ENCODE measurements around the gene ZCWPW1.
"Not testable (repeated sequence)": the region's sequence is repeated elsewhere in the genome, so short reads cannot be mapped to it uniquely, and the experiment has no call there.

ZCWPW1 gene

DNA sequence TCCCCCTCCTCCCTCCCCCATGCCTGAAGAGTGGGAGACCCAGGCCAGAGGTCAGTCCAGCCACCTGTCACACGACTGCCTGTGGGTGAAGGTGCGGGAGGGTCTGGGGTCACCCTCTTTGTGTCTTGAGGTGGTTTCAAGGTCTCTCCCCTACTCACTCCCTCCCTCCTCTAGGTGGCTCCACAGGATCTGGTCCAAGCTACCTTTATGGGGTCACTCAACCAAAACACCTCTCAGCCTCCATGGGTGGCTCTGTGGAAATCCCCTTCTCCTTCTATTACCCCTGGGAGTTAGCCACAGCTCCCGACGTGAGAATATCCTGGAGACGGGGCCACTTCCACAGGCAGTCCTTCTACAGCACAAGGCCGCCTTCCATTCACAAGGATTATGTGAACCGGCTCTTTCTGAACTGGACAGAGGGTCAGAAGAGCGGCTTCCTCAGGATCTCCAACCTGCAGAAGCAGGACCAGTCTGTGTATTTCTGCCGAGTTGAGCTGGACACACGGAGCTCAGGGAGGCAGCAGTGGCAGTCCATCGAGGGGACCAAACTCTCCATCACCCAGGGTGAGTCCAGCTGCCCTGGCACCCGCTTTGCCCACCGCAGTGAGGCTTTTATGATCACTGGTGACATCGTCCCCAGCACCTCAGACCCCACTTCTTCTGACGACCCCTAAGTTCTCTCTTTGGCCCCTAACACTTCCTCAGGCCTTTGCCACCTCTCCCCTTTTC lies 54.5 kb downstream of the ZCWPW1 start:
- H3K27me3 ChIP-seq (ENCODE audit: control insufficient read depth, insufficient read depth, low read length); H3K9me3 ChIP-seq (replicated peaks; ENCODE audit: low read length); H3K4me3 ChIP-seq (ENCODE audit: low read length); H3K4me2 ChIP-seq (ENCODE audit: low read length); H3K36me3 ChIP-seq (ENCODE audit: insufficient read depth, low read length); H3K4me1 ChIP-seq (ENCODE audit: control insufficient read depth, insufficient read depth, low read length); H3K9ac ChIP-seq (ENCODE audit: low read depth, low read length): not testable (repeated sequence)

DNA sequence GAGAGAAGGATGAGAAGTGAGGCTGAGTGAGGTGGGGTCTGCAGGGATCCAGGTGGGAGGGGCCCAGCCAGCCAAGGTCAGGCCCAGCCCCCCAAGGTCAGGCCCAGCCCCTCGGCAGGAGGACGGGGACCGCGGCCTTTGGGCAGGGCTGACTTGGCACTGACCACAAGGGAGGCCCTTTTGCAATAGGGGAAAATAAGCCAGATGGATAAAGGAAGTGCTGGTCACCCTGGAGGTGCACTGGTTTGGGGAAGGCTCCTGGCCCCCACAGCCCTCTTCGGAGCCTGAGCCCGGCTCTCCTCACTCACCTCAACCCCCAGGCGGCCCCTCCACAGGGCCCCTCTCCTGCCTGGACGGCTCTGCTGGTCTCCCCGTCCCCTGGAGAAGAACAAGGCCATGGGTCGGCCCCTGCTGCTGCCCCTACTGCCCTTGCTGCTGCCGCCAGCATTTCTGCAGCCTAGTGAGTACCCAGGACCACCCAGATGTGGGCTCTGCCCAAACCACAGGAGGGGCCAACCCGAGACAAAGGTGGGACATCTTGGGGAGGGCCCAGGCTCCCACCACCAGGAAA lies 55.2 kb downstream of the ZCWPW1 start, which contains the start of gene PILRA:
PILRA (plus strand) TSS at position 227 of the 571 bp plus-strand sequence; CDS start at position 397, 170 bp downstream.
- no peaks in the 10 kb centered on the region for H3K9me3 ChIP-seq (replicated peaks; ENCODE audit: low read length)
- peaks cover 7% of the 10 kb centered on the region for H3K4me1 ChIP-seq (ENCODE audit: control insufficient read depth, insufficient read depth, low read length)
- H3K27me3 ChIP-seq (ENCODE audit: control insufficient read depth, insufficient read depth, low read length): no peaks in the 10 kb centered on the region
- H3K9ac ChIP-seq (ENCODE audit: low read depth, low read length): no peak within 1 kb of the TSS
- no peaks in the 10 kb centered on the region for H3K36me3 ChIP-seq (ENCODE audit: insufficient read depth, low read length)
- no peak within 1 kb of the TSS for H3K4me3 ChIP-seq (ENCODE audit: low read length)
- no peak within 1 kb of the TSS for H3K4me2 ChIP-seq (ENCODE audit: low read length)

DNA sequence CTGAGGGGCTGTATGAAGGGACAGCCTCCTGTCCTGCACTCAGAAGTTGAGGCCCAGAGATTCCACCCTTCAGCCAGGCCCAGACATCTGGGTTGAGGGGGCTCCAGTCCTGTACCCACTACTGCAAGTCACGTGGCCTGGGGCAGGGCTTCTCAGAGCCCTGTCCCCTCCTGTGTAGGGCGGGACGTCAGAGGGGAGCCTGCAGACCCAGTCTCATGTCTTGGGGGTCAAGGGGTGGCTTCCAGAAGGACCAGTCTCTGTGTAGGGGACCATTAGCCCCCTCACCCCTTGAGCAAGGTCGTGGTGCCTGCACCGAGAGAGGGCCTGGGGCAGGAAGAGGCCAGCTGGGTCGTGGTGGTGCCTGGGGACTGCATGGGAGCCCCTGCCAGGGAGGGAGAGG lies 55.8 kb downstream of the ZCWPW1 start:
- Histone ChIP-seq H3K9ac (ENCODE audit: low read depth, low read length) (no peak overlapping the region), H3K4me3 (ENCODE audit: low read length) (no peak overlapping the region), H3K4me1 (ENCODE audit: control insufficient read depth, insufficient read depth, low read length) (peaks cover 7% of the 10 kb centered on the region)

DNA sequence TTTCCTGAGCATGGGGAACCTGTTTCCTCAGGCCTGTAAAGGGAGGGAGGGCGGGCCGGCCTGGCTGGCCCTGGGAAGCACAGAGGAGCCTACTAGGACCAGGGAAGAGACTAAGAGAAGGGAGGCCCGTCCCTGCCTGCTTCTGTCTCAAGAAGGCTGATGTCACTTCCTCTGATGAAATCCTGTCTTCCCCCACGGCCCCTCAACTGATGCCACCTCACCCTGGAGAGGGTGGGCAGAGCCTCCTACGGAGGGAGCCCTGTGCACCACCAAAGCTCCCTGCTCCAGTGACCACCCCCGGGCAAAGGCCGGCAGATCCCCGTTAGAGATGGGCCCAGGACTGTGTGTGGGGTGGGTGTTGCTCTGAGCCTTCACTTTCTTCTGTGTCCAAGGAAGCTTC lies 56.2 kb downstream of the ZCWPW1 start:
- H3K9ac ChIP-seq (ENCODE audit: low read depth, low read length): no peak overlapping the region
- H3K4me2 ChIP-seq (ENCODE audit: low read length): no peak overlapping the region
- peaks cover 7% of the 10 kb centered on the region for H3K4me1 ChIP-seq (ENCODE audit: control insufficient read depth, insufficient read depth, low read length)
- H3K9me3 ChIP-seq (replicated peaks; ENCODE audit: low read length): no peaks in the 10 kb centered on the region
- no peaks in the 10 kb centered on the region for H3K27me3 ChIP-seq (ENCODE audit: control insufficient read depth, insufficient read depth, low read length)
- no peak overlapping the region for H3K4me3 ChIP-seq (ENCODE audit: low read length)
- H3K36me3 ChIP-seq (ENCODE audit: insufficient read depth, low read length): no peaks in the 10 kb centered on the region

More for the DNA sequence above, 55.8 kb downstream of the ZCWPW1 start:
- no peaks in the 10 kb centered on the region for H3K9me3 ChIP-seq (replicated peaks; ENCODE audit: low read length)
- H3K36me3 ChIP-seq (ENCODE audit: insufficient read depth, low read length): no peaks in the 10 kb centered on the region
- H3K4me2 ChIP-seq (ENCODE audit: low read length): no peak overlapping the region
- H3K27me3 ChIP-seq (ENCODE audit: control insufficient read depth, insufficient read depth, low read length): no peaks in the 10 kb centered on the region

DNA sequence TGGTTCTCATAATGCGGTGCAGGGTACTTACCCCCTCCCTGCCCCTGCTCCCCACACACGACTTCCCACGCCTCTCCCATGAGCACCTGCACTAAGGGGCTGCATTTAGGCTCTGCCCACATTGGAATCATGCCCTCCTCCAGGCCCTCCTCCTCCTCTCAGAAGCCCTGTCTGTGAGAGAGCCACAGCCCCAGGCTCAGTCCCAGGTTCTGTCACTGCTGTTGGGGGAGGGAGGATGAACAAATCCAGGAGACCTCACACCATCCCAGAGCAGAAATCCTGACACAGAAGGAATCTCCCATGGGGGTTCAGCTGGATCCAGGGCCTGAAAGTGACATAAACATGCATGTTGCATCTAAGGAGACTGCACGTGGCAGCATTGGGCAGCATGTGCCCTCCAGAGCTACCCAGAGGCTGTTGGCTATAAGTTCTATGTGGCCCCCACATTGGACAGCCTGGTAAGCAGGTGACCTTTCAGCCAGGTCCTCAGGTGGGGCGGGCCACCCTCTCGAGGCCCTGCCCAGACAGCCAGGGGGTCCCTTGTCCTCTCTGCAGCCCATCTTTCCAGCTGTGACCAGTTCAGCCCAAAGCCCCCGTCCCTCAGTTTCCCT lies 56.8 kb downstream of the ZCWPW1 start:
- Histone ChIP-seq H3K27me3 (ENCODE audit: control insufficient read depth, insufficient read depth, low read length) (no peaks in the 10 kb centered on the region), H3K4me1 (ENCODE audit: control insufficient read depth, insufficient read depth, low read length) (peaks cover 7% of the 10 kb centered on the region), H3K9ac (ENCODE audit: low read depth, low read length) (no peak overlapping the region)

DNA sequence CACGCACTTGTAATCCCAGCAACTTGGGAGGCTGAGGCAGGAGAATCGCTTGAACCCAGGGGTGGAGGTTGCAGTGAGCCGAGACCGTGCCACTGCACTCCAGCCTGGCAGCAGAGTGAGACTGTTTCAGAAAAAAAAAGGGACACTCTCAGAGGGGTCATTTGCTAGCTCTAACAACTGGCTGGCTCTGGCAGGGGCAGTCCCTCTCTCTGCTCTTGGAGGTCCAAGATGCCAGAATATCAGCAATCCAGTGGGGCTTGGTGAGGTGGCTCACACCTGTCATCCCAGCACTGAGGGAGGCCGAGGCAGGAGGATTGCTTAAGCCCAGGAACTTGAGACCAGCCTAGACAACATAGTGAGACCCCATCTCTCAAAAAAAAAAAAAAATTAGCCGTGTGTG lies 57.8 kb downstream of the ZCWPW1 start:
- H3K4me1 ChIP-seq (ENCODE audit: control insufficient read depth, insufficient read depth, low read length): peaks cover 7% of the 10 kb centered on the region
- no peak overlapping the region for H3K9ac ChIP-seq (ENCODE audit: low read depth, low read length)
- no peaks in the 10 kb centered on the region for H3K36me3 ChIP-seq (ENCODE audit: insufficient read depth, low read length)
- H3K4me3 ChIP-seq (ENCODE audit: low read length): no peak overlapping the region
- no peaks in the 10 kb centered on the region for H3K27me3 ChIP-seq (ENCODE audit: control insufficient read depth, insufficient read depth, low read length)
- no peaks in the 10 kb centered on the region for H3K9me3 ChIP-seq (replicated peaks; ENCODE audit: low read length)
- H3K4me2 ChIP-seq (ENCODE audit: low read length): no peak overlapping the region

More for the DNA sequence above, 56.8 kb downstream of the ZCWPW1 start:
- Histone ChIP-seq H3K36me3 (ENCODE audit: insufficient read depth, low read length) (no peaks in the 10 kb centered on the region), H3K4me3 (ENCODE audit: low read length) (no peak overlapping the region), H3K4me2 (ENCODE audit: low read length) (no peak overlapping the region), H3K9me3 (replicated peaks; ENCODE audit: low read length) (no peaks in the 10 kb centered on the region)

DNA sequence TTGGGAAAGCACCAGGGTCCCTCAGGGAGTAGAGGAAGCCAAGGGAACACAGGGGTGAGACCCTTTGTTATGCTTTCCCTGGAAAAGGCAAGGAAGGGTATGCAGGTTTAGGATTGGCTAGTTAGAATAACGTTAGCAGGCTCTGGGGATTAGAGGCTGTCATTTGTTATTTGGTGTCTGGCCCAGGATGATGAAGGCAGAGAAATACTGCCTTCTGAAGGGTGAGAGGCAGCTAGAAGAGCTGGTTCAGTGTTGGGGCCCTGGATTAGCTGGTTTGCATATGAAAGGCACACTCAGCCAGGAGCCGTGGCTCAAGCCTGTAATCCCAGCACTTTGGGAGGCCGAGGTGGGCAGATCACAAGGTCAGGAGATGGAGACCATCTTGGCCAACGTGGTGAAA lies 58.2 kb downstream of the ZCWPW1 start:
- peaks cover 7% of the 10 kb centered on the region for H3K4me1 ChIP-seq (ENCODE audit: control insufficient read depth, insufficient read depth, low read length)

DNA sequence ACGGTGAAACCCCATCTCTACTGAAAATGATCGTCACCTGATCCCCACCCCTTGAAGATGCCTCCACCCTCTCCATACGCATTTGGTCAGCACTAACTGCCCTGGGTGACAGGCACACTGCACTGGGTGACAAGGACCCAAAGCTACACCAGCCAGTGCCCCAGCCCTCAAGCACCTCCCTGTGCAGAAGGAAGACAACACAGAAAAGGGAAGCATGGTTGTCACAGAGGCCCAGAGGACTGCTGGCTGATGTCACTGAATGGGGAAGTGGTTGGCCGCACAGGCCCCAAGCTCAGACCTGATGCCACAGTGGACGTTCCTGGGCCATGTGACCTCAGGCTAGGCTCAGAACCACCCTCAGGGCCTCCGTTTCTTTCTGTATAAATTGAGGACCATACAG lies 59.4 kb downstream of the ZCWPW1 start:
- Histone ChIP-seq H3K27me3 (ENCODE audit: control insufficient read depth, insufficient read depth, low read length) (no peaks in the 10 kb centered on the region), H3K4me1 (ENCODE audit: control insufficient read depth, insufficient read depth, low read length) (peaks cover 7% of the 10 kb centered on the region)

More for the DNA sequence above, 58.2 kb downstream of the ZCWPW1 start:
- H3K27me3 ChIP-seq (ENCODE audit: control insufficient read depth, insufficient read depth, low read length): no peaks in the 10 kb centered on the region
- no peak overlapping the region for H3K9ac ChIP-seq (ENCODE audit: low read depth, low read length)
- H3K4me2 ChIP-seq (ENCODE audit: low read length): no peak overlapping the region
- no peak overlapping the region for H3K4me3 ChIP-seq (ENCODE audit: low read length)
- H3K36me3 ChIP-seq (ENCODE audit: insufficient read depth, low read length): no peaks in the 10 kb centered on the region
- no peaks in the 10 kb centered on the region for H3K9me3 ChIP-seq (replicated peaks; ENCODE audit: low read length)

DNA sequence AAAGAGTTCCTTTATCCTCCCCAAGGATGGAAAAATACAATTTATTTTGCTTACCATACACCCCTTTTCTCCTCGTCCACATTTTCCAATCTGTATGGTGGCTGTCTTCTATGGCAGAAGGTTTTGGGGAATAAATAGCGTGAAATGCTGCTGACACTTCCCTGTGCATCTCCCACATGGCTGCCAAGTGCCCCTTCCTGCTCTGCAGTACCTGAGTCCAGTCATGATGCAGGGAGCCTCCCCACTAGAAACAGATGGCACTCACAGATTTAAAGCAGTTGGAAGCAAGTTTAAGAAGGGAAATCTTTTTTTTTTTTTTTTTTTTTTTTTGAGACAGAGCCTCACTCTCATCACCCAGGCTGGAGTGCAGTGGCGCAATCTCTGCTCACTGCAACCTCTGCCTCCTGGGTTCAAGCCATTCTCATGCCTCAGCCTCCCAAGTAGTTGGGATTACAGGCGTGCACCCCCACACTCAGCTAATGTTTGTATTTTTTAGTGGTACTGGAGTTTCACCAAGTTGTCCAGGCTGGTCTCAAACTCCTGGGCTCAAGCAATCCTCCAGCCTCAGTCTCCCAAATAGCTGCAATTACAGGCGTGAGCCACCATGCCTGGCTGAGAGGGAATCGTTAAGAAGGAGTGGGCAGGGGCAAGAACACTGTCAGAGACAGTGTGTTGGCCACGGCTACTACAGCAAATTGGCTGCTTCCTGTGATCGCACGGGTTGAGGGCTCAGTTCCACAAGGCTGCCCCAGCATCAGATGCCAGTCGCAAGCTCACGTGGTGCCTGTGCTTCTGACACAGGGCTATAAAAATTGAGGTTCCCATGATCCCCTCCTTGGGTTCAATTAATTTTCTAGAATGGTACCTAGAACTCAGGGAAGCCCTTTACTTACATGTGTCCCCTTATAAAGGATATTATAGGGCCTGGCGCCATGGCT lies 60.6 kb downstream of the ZCWPW1 start:
- Histone ChIP-seq H3K4me1 (ENCODE audit: control insufficient read depth, insufficient read depth, low read length) (peaks cover 7% of the 10 kb centered on the region), H3K36me3 (ENCODE audit: insufficient read depth, low read length) (peaks cover 14% of the 10 kb centered on the region), H3K4me3 (ENCODE audit: low read length) (no peak overlapping the region), H3K9ac (ENCODE audit: low read depth, low read length) (no peak overlapping the region), H3K4me2 (ENCODE audit: low read length) (no peak overlapping the region), H3K27me3 (ENCODE audit: control insufficient read depth, insufficient read depth, low read length) (no peaks in the 10 kb centered on the region), H3K9me3 (replicated peaks; ENCODE audit: low read length) (no peaks in the 10 kb centered on the region)

More for the DNA sequence above, 59.4 kb downstream of the ZCWPW1 start:
- Histone ChIP-seq H3K4me3 (ENCODE audit: low read length) (no peak overlapping the region), H3K9ac (ENCODE audit: low read depth, low read length) (no peak overlapping the region), H3K36me3 (ENCODE audit: insufficient read depth, low read length) (peaks cover 5% of the 10 kb centered on the region), H3K4me2 (ENCODE audit: low read length) (no peak overlapping the region), H3K9me3 (replicated peaks; ENCODE audit: low read length) (no peaks in the 10 kb centered on the region)

DNA sequence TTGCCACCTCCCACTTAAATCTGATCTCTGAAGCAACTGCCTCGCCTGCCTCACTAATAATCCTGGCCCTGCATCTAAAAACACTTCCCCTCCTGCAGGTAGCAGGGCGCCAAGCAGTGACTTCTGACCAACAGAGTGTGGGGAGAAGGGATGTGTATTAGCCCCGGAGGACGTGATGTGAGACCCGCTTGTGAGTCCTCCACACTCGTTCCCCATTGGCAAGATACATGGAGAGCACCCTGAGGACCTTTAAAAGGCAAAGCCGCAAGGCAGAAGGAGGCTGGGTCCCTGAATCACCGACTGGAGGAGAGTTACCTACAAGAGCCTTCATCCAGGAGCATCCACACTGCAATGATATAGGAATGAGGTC lies 61.3 kb downstream of the ZCWPW1 start:
- H3K27me3 ChIP-seq (ENCODE audit: control insufficient read depth, insufficient read depth, low read length): no peaks in the 10 kb centered on the region
- no peak overlapping the region for H3K9ac ChIP-seq (ENCODE audit: low read depth, low read length)
- H3K4me2 ChIP-seq (ENCODE audit: low read length): no peak overlapping the region
- H3K9me3 ChIP-seq (replicated peaks; ENCODE audit: low read length): no peaks in the 10 kb centered on the region
- H3K36me3 ChIP-seq (ENCODE audit: insufficient read depth, low read length): peaks cover 16% of the 10 kb centered on the region
- H3K4me3 ChIP-seq (ENCODE audit: low read length): no peak overlapping the region
- peaks cover 4% of the 10 kb centered on the region for H3K4me1 ChIP-seq (ENCODE audit: control insufficient read depth, insufficient read depth, low read length)
